Ascending aorta (tissue), 2 donors: ENCODE results near the gene EFCC1. TPM values are rescaled to one million over a fixed set of nuclear protein-coding genes. Genes with fewer than 3 reads are reported as not detected.

Experiments used
- DNase-seq, 2 donors: peaks; one replicate each; pipeline ENCODE4 v3.0.0-alpha.2; 2019; ENCODE audit warnings: low spot score in 2 of 2
- H3K27ac ChIP-seq, 2 donors: fragments of 200-600 bp; sonication (generic); one replicate each; pipeline ENCODE4 v1.5.1; 2016 to 2017; ENCODE audit warnings: mild to moderate bottlenecking in 1 of 2
- H3K27me3 ChIP-seq: fragments of 200-600 bp; sonication (generic); one replicate; pipeline ENCODE4 v1.5.1; 2017
- H3K36me3 ChIP-seq, 2 donors: fragments of 200-600 bp; sonication (generic); one replicate each; pipeline ENCODE4 v1.5.1; 2016
- H3K4me1 ChIP-seq, 2 donors: fragments of 200-600 bp; sonication (generic); one replicate each; pipeline ENCODE4 v1.5.1; 2016 to 2017; ENCODE audit warnings: mild to moderate bottlenecking in 1 of 2
- H3K4me3 ChIP-seq, 2 donors: fragments of 200-600 bp; sonication (generic); one replicate each; pipeline ENCODE4 v1.5.1; 2016 to 2017; ENCODE audit warnings: mild to moderate bottlenecking in 1 of 2
- H3K9me3 ChIP-seq, 2 donors: fragments of 200-600 bp; sonication (generic); one replicate each; pipeline ENCODE4 v1.5.1; 2016
- CTCF ChIP-seq, 3 experiments: fragments of 200-600 bp in 2 of 3; fragments of 450-650 bp in 1 of 3; sonication (generic) in 2 of 3; IDR thresholded peaks; one replicate each; pipeline ENCODE4 v1.5.1; 2016 to 2019; ENCODE audit warnings: antibody characterized with exemption in 3 of 3, mild to moderate bottlenecking in 1 of 3, moderate library complexity in 1 of 3
- intact Hi-C: fragments of 100-400 bp; cut with DNase I; formaldehyde crosslinking; loops from one replicate; pipeline ENCODE4 v1.15.1; 2023
- total RNA-seq: library from RNA; depleted of rRNA; stranded (reverse); fragments of >200 nt; gene quantifications from one replicate; pipeline ENCODE4 v1.1.0, GENCODE V29; 2016

Gene EFCC1
- total RNA-seq, 1 donor from 2014 or later, result 3.6 TPM

- Histone ChIP-seq H3K9me3 (no peaks in the 10 kb centered on the region), H3K4me1 (no peaks in the 10 kb centered on the region), H3K27ac (no peak within 1 kb of the TSS), H3K27me3 (no peaks in the 10 kb centered on the region), H3K4me3 (no peak within 1 kb of the TSS), H3K36me3 (no peaks in the 10 kb centered on the region)
- TF ChIP-seq CTCF (IDR thresholded peaks at IDR 0.05), result no peak
- intact Hi-C loops, result no loop called here
- DNase-seq, result no peak
Measured at GRCh38 chr3:129060276-129061022, 59.3 kb downstream of the EFCC1 start, which contains the start of gene GP9. TSS of gene GP9 (plus strand) at chr3:129060779. CDS start at chr3:129061740, 961 bp downstream.

GRCh38 chr3:129061023-129061887 lies 60.2 kb downstream of the EFCC1 start:
- H3K9me3 ChIP-seq, result no peaks in the 10 kb centered on the region
- intact Hi-C loops, result no loop called here
- no peak for DNase-seq
- no peak overlapping the region for H3K4me3 ChIP-seq
- no peaks in the 10 kb centered on the region for H3K27me3 ChIP-seq
- no peaks in the 10 kb centered on the region for H3K4me1 ChIP-seq
- no peaks in the 10 kb centered on the region for H3K36me3 ChIP-seq
- H3K27ac ChIP-seq, result no peak overlapping the region
- no peak for TF ChIP-seq CTCF (IDR thresholded peaks at IDR 0.05)

- H3K9me3 ChIP-seq, result no peaks in the 10 kb centered on the region
- TF ChIP-seq CTCF (IDR thresholded peaks at IDR 0.05), result no peak
- no peaks in the 10 kb centered on the region for H3K27me3 ChIP-seq
- H3K27ac ChIP-seq, result no peak overlapping the region
- intact Hi-C loops, result no loop called here
- no peaks in the 10 kb centered on the region for H3K4me1 ChIP-seq
- no peak for DNase-seq
- no peaks in the 10 kb centered on the region for H3K36me3 ChIP-seq
- H3K4me3 ChIP-seq, result no peak overlapping the region
Measured at GRCh38 chr3:129061888-129062834, 61.1 kb downstream of the EFCC1 start.

GRCh38 chr3:129063091-129063640 lies 62.1 kb downstream of the EFCC1 start:
- Histone ChIP-seq H3K4me3 (no peak overlapping the region), H3K4me1 (no peaks in the 10 kb centered on the region), H3K27me3 (no peaks in the 10 kb centered on the region), H3K36me3 (no peaks in the 10 kb centered on the region), H3K27ac (no peak overlapping the region), H3K9me3 (no peaks in the 10 kb centered on the region)
- no peak for TF ChIP-seq CTCF (IDR thresholded peaks at IDR 0.05)
- intact Hi-C loops, result no loop called here
- no peak for DNase-seq
